Lower leg skin (tissue), 3 donors: Measurements from ENCODE around the gene RACK1.

Experiments used
- POLR2A ChIP-seq, 2 donors: fragments of 450-650 bp; IDR thresholded peaks; one replicate each; pipeline ENCODE4 v1.6.1; 2016 to 2017; ENCODE audit warnings: antibody characterized with exemption in 2 of 2, mild to moderate bottlenecking in 1 of 2, moderate library complexity in 1 of 2
- TF ChIP-seq, protein P1 (sequence below), 3 donors: fragments of 450-650 bp; IDR thresholded peaks; one replicate each; pipeline ENCODE4 v1.5.1; 2016; ENCODE audit warnings: antibody characterized with exemption in 3 of 3, mild to moderate bottlenecking in 3 of 3, moderate library complexity in 2 of 3

DNA sequence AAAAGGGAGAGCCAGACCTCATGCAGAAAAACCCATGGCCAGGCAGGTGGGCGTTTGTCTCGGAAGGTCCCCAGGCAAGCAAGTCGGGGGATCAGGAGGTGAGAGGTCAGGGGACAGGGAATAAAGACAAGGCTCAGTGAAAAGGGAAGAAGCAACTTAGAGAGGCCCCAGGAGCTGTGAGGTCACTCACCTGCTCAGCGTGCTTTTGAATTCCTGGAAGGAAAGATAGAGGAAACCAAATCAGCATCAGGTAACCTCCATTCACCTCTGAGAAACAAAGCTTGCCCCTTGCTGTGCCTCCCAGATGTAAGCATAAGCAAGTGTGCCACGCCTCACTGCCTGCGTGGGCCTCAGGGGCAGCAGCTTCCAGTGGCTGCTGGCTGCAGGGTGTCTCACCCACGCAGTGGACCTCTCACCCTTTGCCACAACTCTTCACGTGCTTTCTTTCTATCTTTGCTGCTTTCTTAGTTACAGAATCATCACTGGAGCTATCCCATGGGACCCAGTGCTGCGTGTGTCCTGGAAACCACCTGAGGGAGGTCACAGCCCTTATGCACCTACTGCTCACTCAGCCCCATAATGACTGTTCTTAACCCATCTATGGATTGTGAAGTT lies 44.7 kb downstream of the RACK1 start:
- TF ChIP-seq, protein P1, sequence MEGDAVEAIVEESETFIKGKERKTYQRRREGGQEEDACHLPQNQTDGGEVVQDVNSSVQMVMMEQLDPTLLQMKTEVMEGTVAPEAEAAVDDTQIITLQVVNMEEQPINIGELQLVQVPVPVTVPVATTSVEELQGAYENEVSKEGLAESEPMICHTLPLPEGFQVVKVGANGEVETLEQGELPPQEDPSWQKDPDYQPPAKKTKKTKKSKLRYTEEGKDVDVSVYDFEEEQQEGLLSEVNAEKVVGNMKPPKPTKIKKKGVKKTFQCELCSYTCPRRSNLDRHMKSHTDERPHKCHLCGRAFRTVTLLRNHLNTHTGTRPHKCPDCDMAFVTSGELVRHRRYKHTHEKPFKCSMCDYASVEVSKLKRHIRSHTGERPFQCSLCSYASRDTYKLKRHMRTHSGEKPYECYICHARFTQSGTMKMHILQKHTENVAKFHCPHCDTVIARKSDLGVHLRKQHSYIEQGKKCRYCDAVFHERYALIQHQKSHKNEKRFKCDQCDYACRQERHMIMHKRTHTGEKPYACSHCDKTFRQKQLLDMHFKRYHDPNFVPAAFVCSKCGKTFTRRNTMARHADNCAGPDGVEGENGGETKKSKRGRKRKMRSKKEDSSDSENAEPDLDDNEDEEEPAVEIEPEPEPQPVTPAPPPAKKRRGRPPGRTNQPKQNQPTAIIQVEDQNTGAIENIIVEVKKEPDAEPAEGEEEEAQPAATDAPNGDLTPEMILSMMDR (IDR thresholded peaks at IDR 0.05): no peak
- no peak for TF ChIP-seq POLR2A (IDR thresholded peaks at IDR 0.05)
